Measurements from ENCODE around the gene LDLRAD4.
A peak's percentile ranks its signal among the peaks of the same experiment; 100 is the strongest.

DNA sequence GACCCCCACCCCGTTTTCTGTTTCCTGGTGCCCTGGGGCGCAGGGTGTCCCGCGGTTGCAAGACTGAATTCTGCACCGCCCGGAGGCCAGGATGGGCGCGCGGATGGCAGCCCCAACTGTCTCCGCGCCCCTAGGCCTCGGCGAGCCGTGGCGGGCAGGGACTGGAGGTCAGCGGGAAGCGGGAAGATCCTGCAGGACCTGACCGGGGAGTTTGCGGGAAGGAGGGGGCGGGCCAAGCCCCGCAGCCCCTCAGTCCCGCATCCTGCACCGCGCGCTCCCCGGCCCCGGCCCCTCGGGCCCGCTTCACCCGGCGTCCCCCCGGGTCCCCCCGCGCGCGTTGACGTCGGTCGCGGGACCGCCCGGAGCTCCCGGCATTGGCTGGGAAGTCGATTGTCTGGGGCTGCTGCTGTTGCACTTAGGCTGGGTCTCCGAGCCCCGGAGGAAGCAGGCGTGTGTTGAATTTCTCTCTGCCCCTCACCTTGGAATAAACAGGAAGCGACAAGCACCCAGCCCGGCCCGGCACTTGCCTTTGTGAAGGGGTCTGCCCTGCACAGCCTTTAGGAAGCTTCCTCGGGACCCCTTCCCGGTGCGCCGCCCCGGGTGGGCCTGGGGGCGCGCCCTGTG lies at the start of gene LDLRAD4:
- no peak for TF ChIP-seq EGR1 (IDR thresholded peaks at IDR 0.05)
- no peak for TF ChIP-seq EP300 (IDR thresholded peaks at IDR 0.05; ENCODE audit: borderline replicate concordance)
- no peak for TF ChIP-seq TEAD4 (IDR thresholded peaks at IDR 0.05)
- no peak for TF ChIP-seq CEBPB (IDR thresholded peaks at IDR 0.05)
- TF ChIP-seq, protein P1, sequence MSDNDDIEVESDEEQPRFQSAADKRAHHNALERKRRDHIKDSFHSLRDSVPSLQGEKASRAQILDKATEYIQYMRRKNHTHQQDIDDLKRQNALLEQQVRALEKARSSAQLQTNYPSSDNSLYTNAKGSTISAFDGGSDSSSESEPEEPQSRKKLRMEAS (IDR thresholded peaks at IDR 0.05): peak; percentile 33; the same call in 1 of the 2 replicates
- TF ChIP-seq, protein P2, sequence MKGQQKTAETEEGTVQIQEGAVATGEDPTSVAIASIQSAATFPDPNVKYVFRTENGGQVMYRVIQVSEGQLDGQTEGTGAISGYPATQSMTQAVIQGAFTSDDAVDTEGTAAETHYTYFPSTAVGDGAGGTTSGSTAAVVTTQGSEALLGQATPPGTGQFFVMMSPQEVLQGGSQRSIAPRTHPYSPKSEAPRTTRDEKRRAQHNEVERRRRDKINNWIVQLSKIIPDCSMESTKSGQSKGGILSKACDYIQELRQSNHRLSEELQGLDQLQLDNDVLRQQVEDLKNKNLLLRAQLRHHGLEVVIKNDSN (IDR thresholded peaks at IDR 0.05): no peak
- TF ChIP-seq CREB1 (IDR thresholded peaks at IDR 0.05; ENCODE audit: low read depth): no peak
- peak; percentile 7; the same call in 1 of the 2 replicates for TF ChIP-seq ZBTB7A (IDR thresholded peaks at IDR 0.05; ENCODE audit: low read depth)
- TF ChIP-seq TAF1 (IDR thresholded peaks at IDR 0.05; ENCODE audit: low read depth): no peak
